ENCODE measurements around the gene ATP5PD.
A peak's percentile ranks its signal among the peaks of the same experiment; 100 is the strongest.

Gene ATP5PD

GRCh38 chr17:75046407-75047289 lies at the start of gene ATP5PD, which contains the start of gene KCTD2:
ATP5PD (minus strand) TSS chr17:75046969; CDS start chr17:75042650, 4,319 bp downstream.
KCTD2 (plus strand) TSS chr17:75047225; CDS start chr17:75047251, 26 bp downstream.
- Histone ChIP-seq H3K4me2 (ENCODE audit: low read length) (peak within 1 kb of the TSS; percentile 99), H4K20me1 (ENCODE audit: insufficient read depth, low read length) (no peaks in the 10 kb centered on the region), H2AFZ (ENCODE audit: low read depth, low read length) (0 out of 2 replicates have a peak within 1 kb of the TSS, but pooled peaks have one; percentile 62), H3K4me3 (ENCODE audit: low read length) (peak within 1 kb of the TSS; percentile 90), H3K27me3 (ENCODE audit: low read depth, low read length) (no peaks in the 10 kb centered on the region), H3K9me3 (ENCODE audit: insufficient read depth, low read length) (no peaks in the 10 kb centered on the region), H3K9ac (ENCODE audit: low read length) (peak within 1 kb of the TSS; percentile 85), H3K4me1 (ENCODE audit: low read length) (peaks cover 19% of the 10 kb centered on the region), H3K27ac (ENCODE audit: low read length) (peak within 1 kb of the TSS; percentile 55), H3K36me3 (replicated peaks; ENCODE audit: low read depth, low read length) (peaks cover 7% of the 10 kb centered on the region), H3K79me2 (ENCODE audit: low read length) (peaks cover 17% of the 10 kb centered on the region)
- TF ChIP-seq CTCF (IDR thresholded peaks at IDR 0.05; ENCODE audit: low read depth, low read length) (no peak), EZH2phosphoT487 (IDR thresholded peaks at IDR 0.05; ENCODE audit: low read depth) (no peak)

DNA sequence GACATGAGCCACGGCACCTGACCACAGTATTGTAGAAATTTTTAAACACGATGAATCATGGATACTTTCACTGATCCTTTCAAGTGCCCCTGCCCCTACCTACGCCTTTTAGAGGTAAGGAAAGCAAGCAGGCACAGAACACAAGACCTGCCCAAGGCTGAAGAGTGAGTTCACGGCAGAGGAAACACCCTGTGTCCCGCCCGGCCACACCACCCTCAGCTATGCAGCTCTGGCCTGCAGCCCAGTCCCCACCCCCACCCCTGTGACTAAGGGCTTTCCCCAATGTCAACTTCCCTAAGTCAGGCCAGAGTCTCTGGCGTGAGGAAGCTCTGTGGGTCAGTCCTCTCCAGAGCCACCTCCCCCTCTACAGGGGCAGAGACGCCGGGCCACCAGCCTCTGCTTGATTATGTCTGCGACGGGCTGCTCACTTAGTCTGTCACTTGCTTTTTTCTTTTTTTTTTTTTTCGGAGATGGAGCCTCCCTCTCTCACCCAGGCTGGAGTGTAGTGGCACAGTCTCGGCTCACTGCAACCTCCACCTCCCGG lies 49.4 kb upstream of the ATP5PD start:
- no peaks in the 10 kb centered on the region for H3K27me3 ChIP-seq (ENCODE audit: low read depth, low read length)

GRCh38 chr17:75094871-75095399 lies 48.2 kb upstream of the ATP5PD start:
- Histone ChIP-seq H3K4me1 (ENCODE audit: low read length) (peaks cover 5% of the 10 kb centered on the region), H2AFZ (ENCODE audit: low read depth, low read length) (no peak overlapping the region), H3K9me3 (ENCODE audit: insufficient read depth, low read length) (no peaks in the 10 kb centered on the region), H3K36me3 (replicated peaks; ENCODE audit: low read depth, low read length) (no peaks in the 10 kb centered on the region), H3K9ac (ENCODE audit: low read length) (no peak overlapping the region), H4K20me1 (ENCODE audit: insufficient read depth, low read length) (no peaks in the 10 kb centered on the region), H3K4me3 (ENCODE audit: low read length) (no peak overlapping the region), H3K79me2 (ENCODE audit: low read length) (no peaks in the 10 kb centered on the region), H3K27me3 (ENCODE audit: low read depth, low read length) (no peaks in the 10 kb centered on the region), H3K27ac (ENCODE audit: low read length) (no peak overlapping the region), H3K4me2 (ENCODE audit: low read length) (no peak overlapping the region)
- TF ChIP-seq EZH2phosphoT487 (IDR thresholded peaks at IDR 0.05; ENCODE audit: low read depth) (no peak), CTCF (IDR thresholded peaks at IDR 0.05; ENCODE audit: low read depth, low read length) (no peak)

More for the DNA sequence above, 49.4 kb upstream of the ATP5PD start:
- Histone ChIP-seq H4K20me1 (ENCODE audit: insufficient read depth, low read length) (no peaks in the 10 kb centered on the region), H3K4me1 (ENCODE audit: low read length) (peaks cover 5% of the 10 kb centered on the region), H3K9ac (ENCODE audit: low read length) (no peak overlapping the region), H3K79me2 (ENCODE audit: low read length) (no peaks in the 10 kb centered on the region), H3K27ac (ENCODE audit: low read length) (no peak overlapping the region), H3K4me2 (ENCODE audit: low read length) (no peak overlapping the region), H3K9me3 (ENCODE audit: insufficient read depth, low read length) (no peaks in the 10 kb centered on the region), H3K4me3 (ENCODE audit: low read length) (no peak overlapping the region), H2AFZ (ENCODE audit: low read depth, low read length) (no peak overlapping the region), H3K36me3 (replicated peaks; ENCODE audit: low read depth, low read length) (no peaks in the 10 kb centered on the region)
- no peak for TF ChIP-seq EZH2phosphoT487 (IDR thresholded peaks at IDR 0.05; ENCODE audit: low read depth)
- no peak for TF ChIP-seq CTCF (IDR thresholded peaks at IDR 0.05; ENCODE audit: low read depth, low read length)

All from OCI-LY3 (cell line).